ENCODE results near the gene NKTR. TPM values are rescaled to one million over a fixed set of nuclear protein-coding genes. Genes with fewer than 3 reads are reported as not detected.

Gene NKTR
- total RNA-seq, 2 experiments from 2014 or later = 90.2 to 154 TPM

GRCh38 chr3:42696356-42697288, 96.1 kb downstream of the NKTR start:
- Histone ChIP-seq H3K4me3 (ENCODE audit: low read depth, low read length, poor library complexity, severe bottlenecking) (no peak overlapping the region), H3K4me2 (ENCODE audit: low read length) (no peak overlapping the region), H4K20me1 (ENCODE audit: insufficient read depth, low read length) (no peaks in the 10 kb centered on the region), H3K9me2 (ENCODE audit: insufficient read depth, low read length) (no peaks in the 10 kb centered on the region), H3K79me2 (ENCODE audit: insufficient read depth, low read depth, low read length) (no peaks in the 10 kb centered on the region), H3K27ac (ENCODE audit: low read depth, low read length, poor library complexity, severe bottlenecking) (no peak overlapping the region), H3K9me3 (ENCODE audit: low read length) (no peaks in the 10 kb centered on the region), H3K36me3 (ENCODE audit: insufficient read depth, low read length) (no peaks in the 10 kb centered on the region), H3K4me1 (ENCODE audit: insufficient read depth, low read length, poor library complexity, severe bottlenecking) (no peaks in the 10 kb centered on the region), H2AFZ (ENCODE audit: low read length) (no peak overlapping the region)
- POLR2A ChIA-PET = no interaction called here
- TF ChIP-seq EZH2phosphoT487 (IDR thresholded peaks at IDR 0.05; ENCODE audit: borderline replicate concordance, low read depth, low read length) = no peak
- no peak for TF ChIP-seq CTCF (conservative IDR thresholded peaks at IDR 0.05; ENCODE audit: low read length)
- BruUV-seq (replicated peaks) = no TSS peak
- CTCF ChIA-PET (ENCODE audit: unreplicated experiment) = interaction anchor here (0.6 kb wide), 1 partner anchor 33 kb away, joined by 9 read pairs; no protein-coding TSS in a partner anchor
- intact Hi-C loops (cut with micrococcal nuclease; ENCODE audit: unreplicated experiment) = no loop called here
- DNase-seq (ENCODE audit: low spot score) = no peak

GRCh38 chr3:42697289-42698051, 97.0 kb downstream of the NKTR start:
- Histone ChIP-seq H3K36me3 (ENCODE audit: insufficient read depth, low read length) (no peaks in the 10 kb centered on the region), H3K4me2 (ENCODE audit: low read length) (no peak overlapping the region), H3K79me2 (ENCODE audit: insufficient read depth, low read depth, low read length) (no peaks in the 10 kb centered on the region), H3K27ac (ENCODE audit: low read depth, low read length, poor library complexity, severe bottlenecking) (no peak overlapping the region), H3K9me2 (ENCODE audit: insufficient read depth, low read length) (no peaks in the 10 kb centered on the region), H3K4me3 (ENCODE audit: low read depth, low read length, poor library complexity, severe bottlenecking) (no peak overlapping the region), H3K4me1 (ENCODE audit: insufficient read depth, low read length, poor library complexity, severe bottlenecking) (no peaks in the 10 kb centered on the region), H4K20me1 (ENCODE audit: insufficient read depth, low read length) (no peaks in the 10 kb centered on the region), H3K9me3 (ENCODE audit: low read length) (no peaks in the 10 kb centered on the region), H2AFZ (ENCODE audit: low read length) (no peak overlapping the region)
- intact Hi-C loops (cut with micrococcal nuclease; ENCODE audit: unreplicated experiment) = no loop called here
- ChIA-PET CTCF (ENCODE audit: unreplicated experiment) (interaction anchor here (0.6 kb wide), 1 partner anchor 32 kb away, joined by 9 read pairs; no protein-coding TSS in a partner anchor), POLR2A (no interaction called here)
- BruUV-seq (replicated peaks) = no TSS peak
- DNase-seq (ENCODE audit: low spot score) = no peak
- TF ChIP-seq EZH2phosphoT487 (IDR thresholded peaks at IDR 0.05; ENCODE audit: borderline replicate concordance, low read depth, low read length) (no peak), CTCF (conservative IDR thresholded peaks at IDR 0.05; ENCODE audit: low read length) (no peak)

Other genes with a start within 250 kb of the NKTR start
- not detected in 2 replicates for gene LYZL4, start 190.1 kb upstream of the NKTR start, total RNA-seq (2014; rRNA removed; shearing (Covaris generic))
- gene LYZL4, start 190.1 kb upstream of the NKTR start, total RNA-seq (2022) = not detected in 2 replicates
- 0.21 TPM in 1 of 2 replicates, not detected in the other for gene VIPR1, start 98.0 kb upstream of the NKTR start, total RNA-seq (2014; rRNA removed; shearing (Covaris generic))
- gene VIPR1, start 98.0 kb upstream of the NKTR start, total RNA-seq (2022) = not detected in 2 replicates
- 30.0 and 33.0 TPM in 2 replicates for gene SEC22C, start 18.7 kb upstream of the NKTR start, total RNA-seq (2014; rRNA removed; shearing (Covaris generic))
- gene SEC22C, start 18.7 kb upstream of the NKTR start, total RNA-seq (2022) = 36.2 and 39.5 TPM in 2 replicates
- 44.1 and 48.9 TPM in 2 replicates for gene SS18L2, start 9.8 kb upstream of the NKTR start, total RNA-seq (2014; rRNA removed; shearing (Covaris generic))
- gene SS18L2, start 9.8 kb upstream of the NKTR start, total RNA-seq (2022) = 58.1 and 66.5 TPM in 2 replicates
- 0.05 and 0.09 TPM in 2 replicates for gene ZBTB47, start 53.0 kb downstream of the NKTR start, total RNA-seq (2014; rRNA removed; shearing (Covaris generic))
- gene ZBTB47, start 53.0 kb downstream of the NKTR start, total RNA-seq (2022) = not detected in 2 replicates
- not detected in 2 replicates for gene KLHL40, start 84.9 kb downstream of the NKTR start, total RNA-seq (2014; rRNA removed; shearing (Covaris generic))
- gene KLHL40, start 84.9 kb downstream of the NKTR start, total RNA-seq (2022) = not detected in 2 replicates
- gene HHATL, start 102.1 kb downstream of the NKTR start, total RNA-seq (2014; rRNA removed; shearing (Covaris generic)) = not detected in 2 replicates
- gene HHATL, start 102.1 kb downstream of the NKTR start, total RNA-seq (2022) = not detected in 2 replicates
- 0.21 and 1.4 TPM in 2 replicates for gene CCDC13, start 172.6 kb downstream of the NKTR start, total RNA-seq (2014; rRNA removed; shearing (Covaris generic))
- gene CCDC13, start 172.6 kb downstream of the NKTR start, total RNA-seq (2022) = not detected in 2 replicates
- 57.9 and 60.4 TPM in 2 replicates for gene HIGD1A, start 203.8 kb downstream of the NKTR start, total RNA-seq (2014; rRNA removed; shearing (Covaris generic))
- 75.8 and 76.1 TPM in 2 replicates for gene HIGD1A, start 203.8 kb downstream of the NKTR start, total RNA-seq (2022)
- not detected in 2 replicates for gene ACKR2, start 208.8 kb downstream of the NKTR start, total RNA-seq (2014; rRNA removed; shearing (Covaris generic))
- 2.0 and 2.9 TPM in 2 replicates for gene ACKR2, start 208.8 kb downstream of the NKTR start, total RNA-seq (2022)